WTC11 (cell line): Measurements from ENCODE around the gene SBNO2. TPM values are rescaled to one million over a fixed set of nuclear protein-coding genes. Genes with fewer than 3 reads are reported as not detected.

ENCODE experiments used
- ATAC-seq: fragments of 200-7000 bp; cut with Tn5 transposase; 2 replicates; pipeline ENCODE4 v1.10.0; 2021; ENCODE audit warnings: mild to moderate bottlenecking, moderate library complexity
- CTCF ChIA-PET: fragments of 300-600 bp; sonication (Branson Sonifier 250); formaldehyde crosslinking; loops from one replicate; lab custom pipeline; 2021; ENCODE audit warnings: antibody characterized with exemption; lab: Charles Lee
- POLR2A ChIA-PET: fragments of 350-600 bp; sonication (Branson Sonifier 250); formaldehyde crosslinking; loops from one replicate; lab custom pipeline; 2021; ENCODE audit warnings: antibody characterized with exemption; lab: Charles Lee
- DNase-seq: peaks from one replicate; pipeline ENCODE4 v3.0.0; 2021; ENCODE audit warnings: low spot score
- H3K27ac Mint-ChIP-seq: 2 replicates; pipeline ENCODE4 v1.8.0; 2021; ENCODE audit warnings: mixed read lengths
- H3K27me3 Mint-ChIP-seq: 2 replicates; pipeline ENCODE4 v1.8.0; 2021; ENCODE audit warnings: low read depth, mild to moderate bottlenecking, moderate library complexity, mixed read lengths
- H3K36me3 Mint-ChIP-seq: 2 replicates; pipeline ENCODE4 v1.8.0; 2021; ENCODE audit warnings: mixed read lengths
- H3K4me1 Mint-ChIP-seq: 2 replicates; pipeline ENCODE4 v1.8.0; 2022; ENCODE audit warnings: mixed read lengths
- H3K4me3 Mint-ChIP-seq: 2 replicates; pipeline ENCODE4 v1.8.0; 2021; ENCODE audit warnings: mild to moderate bottlenecking, moderate library complexity, mixed read lengths
- H3K9me3 Mint-ChIP-seq: 2 replicates; pipeline ENCODE4 v1.8.0; 2021; ENCODE audit warnings: mixed read lengths
- AR ChIP-seq: fragments of 250-450 bp; sonication (Bioruptor Pico); IDR thresholded peaks from 2 replicates; pipeline ENCODE4 v1.9.0; 2021; ENCODE audit warnings: mild to moderate bottlenecking
- ATF1 ChIP-seq: sonication (generic); formaldehyde crosslinking; IDR thresholded peaks from 2 replicates; pipeline ENCODE4 v1.8.1; 2023; ENCODE audit warnings: mild to moderate bottlenecking, moderate library complexity, missing genetic modification reagents
- EMX1 ChIP-seq: fragments of 250-450 bp; sonication (Bioruptor Pico); IDR thresholded peaks from 2 replicates; pipeline ENCODE4 v1.8.0; 2021; ENCODE audit warnings: mild to moderate bottlenecking
- FOXJ3 ChIP-seq: sonication (generic); formaldehyde crosslinking; IDR thresholded peaks from 2 replicates; pipeline ENCODE4 v1.9.0; 2021; ENCODE audit warnings: missing genetic modification reagents, mild to moderate bottlenecking, borderline replicate concordance
- HMGXB4 ChIP-seq: sonication (generic); formaldehyde crosslinking; IDR thresholded peaks from 2 replicates; pipeline ENCODE4 v1.8.1; 2023; ENCODE audit warnings: mild to moderate bottlenecking, moderate library complexity, missing genetic modification reagents
- IRF2 ChIP-seq: sonication (generic); formaldehyde crosslinking; IDR thresholded peaks from 2 replicates; pipeline ENCODE4 v1.8.0; 2022; ENCODE audit warnings: low read depth, missing genetic modification reagents, borderline replicate concordance
- NFE2L1 ChIP-seq: sonication (generic); formaldehyde crosslinking; IDR thresholded peaks from 2 replicates; pipeline ENCODE4 v1.8.1; 2023; ENCODE audit warnings: missing genetic modification reagents
- NFYB ChIP-seq: sonication (generic); formaldehyde crosslinking; conservative IDR thresholded peaks from 2 replicates; pipeline ENCODE4 v1.8.0; 2022; ENCODE audit warnings: low read depth, missing genetic modification reagents
- RELA ChIP-seq: sonication (generic); formaldehyde crosslinking; IDR thresholded peaks from 2 replicates; pipeline ENCODE4 v1.8.1; 2022; ENCODE audit warnings: missing genetic modification reagents, mild to moderate bottlenecking, borderline replicate concordance
- SOX15 ChIP-seq: fragments of 250-450 bp; sonication (Bioruptor Pico); IDR thresholded peaks from 2 replicates; pipeline ENCODE4 v1.9.0; 2021; ENCODE audit warnings: mild to moderate bottlenecking
- SP1 ChIP-seq: sonication (generic); formaldehyde crosslinking; conservative IDR thresholded peaks from 2 replicates; pipeline ENCODE4 v1.8.1; 2022; ENCODE audit warnings: missing genetic modification reagents
- ZNF138 ChIP-seq: sonication (generic); formaldehyde crosslinking; conservative IDR thresholded peaks from 2 replicates; pipeline ENCODE4 v1.8.1; 2022; ENCODE audit warnings: mild to moderate bottlenecking, moderate library complexity, missing genetic modification reagents
- total RNA-seq: library from RNA; stranded (reverse); gene quantifications from 3 replicates; pipeline ENCODE4 v1.2.3, GENCODE V29; 2021
- TF ChIP-seq, protein P1 (sequence below): sonication (generic); formaldehyde crosslinking; IDR thresholded peaks from 2 replicates; pipeline ENCODE4 v1.8.1; 2022; ENCODE audit warnings: missing genetic modification reagents, borderline replicate concordance
- TF ChIP-seq, protein P2 (sequence below): sonication (generic); formaldehyde crosslinking; IDR thresholded peaks from 2 replicates; pipeline ENCODE4 v1.8.1; 2023; ENCODE audit warnings: mild to moderate bottlenecking, missing genetic modification reagents, moderate library complexity
- TF ChIP-seq, protein P3 (sequence below): sonication (generic); formaldehyde crosslinking; IDR thresholded peaks from 2 replicates; pipeline ENCODE4 v1.8.1; 2022; ENCODE audit warnings: mild to moderate bottlenecking, moderate library complexity, missing genetic modification reagents
- TF ChIP-seq, protein P4 (sequence below): sonication (generic); formaldehyde crosslinking; IDR thresholded peaks from 2 replicates; pipeline ENCODE4 v1.8.0; 2023; ENCODE audit warnings: mild to moderate bottlenecking, missing genetic modification reagents
- TF ChIP-seq, protein P5 (sequence below): fragments of 250-450 bp; sonication (Bioruptor Pico); IDR thresholded peaks from 2 replicates; pipeline ENCODE4 v1.9.0; 2021; ENCODE audit warnings: mild to moderate bottlenecking
- TF ChIP-seq, protein P6 (sequence below): sonication (generic); formaldehyde crosslinking; IDR thresholded peaks from 2 replicates; pipeline ENCODE4 v1.8.0; 2022; ENCODE audit warnings: mild to moderate bottlenecking, missing genetic modification reagents

The SBNO2 gene
- total RNA-seq, 1 experiment from 2014 or later: 57.3 TPM

DNA sequence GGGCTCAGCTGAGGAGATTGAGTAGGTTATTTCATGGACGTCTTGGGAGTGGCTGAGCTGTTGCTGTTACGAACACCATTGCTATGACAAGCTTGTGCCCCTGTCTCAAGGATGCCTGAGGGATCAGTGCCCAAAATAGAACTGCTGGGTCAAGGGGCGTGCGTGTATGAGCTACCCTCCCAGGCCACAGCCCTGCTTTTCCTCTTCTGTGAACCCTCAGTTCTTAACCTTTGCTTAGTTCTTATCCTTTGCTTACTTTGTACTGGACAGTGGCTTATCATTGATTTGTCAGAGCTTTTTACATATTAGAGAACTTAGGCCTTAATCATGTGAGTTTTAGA is 98.1 kb downstream of the SBNO2 start:
- H3K9me3 Mint-ChIP-seq: no peaks in the 10 kb centered on the region
- TF ChIP-seq IRF2 (CRISPR knock-in tag) (no peak), FOXJ3 (CRISPR knock-in tag) (no peak), HMGXB4 (CRISPR knock-in tag) (no peak), SP1 (CRISPR knock-in tag) (no peak), EMX1 (no peak), RELA (no peak), ZNF138 (CRISPR knock-in tag) (no peak), AR (no peak), ATF1 (CRISPR knock-in tag) (no peak), NFE2L1 (CRISPR knock-in tag) (no peak), SOX15 (CRISPR knock-in tag) (no peak), NFYB (CRISPR knock-in tag) (no peak)
- TF ChIP-seq, protein P1, sequence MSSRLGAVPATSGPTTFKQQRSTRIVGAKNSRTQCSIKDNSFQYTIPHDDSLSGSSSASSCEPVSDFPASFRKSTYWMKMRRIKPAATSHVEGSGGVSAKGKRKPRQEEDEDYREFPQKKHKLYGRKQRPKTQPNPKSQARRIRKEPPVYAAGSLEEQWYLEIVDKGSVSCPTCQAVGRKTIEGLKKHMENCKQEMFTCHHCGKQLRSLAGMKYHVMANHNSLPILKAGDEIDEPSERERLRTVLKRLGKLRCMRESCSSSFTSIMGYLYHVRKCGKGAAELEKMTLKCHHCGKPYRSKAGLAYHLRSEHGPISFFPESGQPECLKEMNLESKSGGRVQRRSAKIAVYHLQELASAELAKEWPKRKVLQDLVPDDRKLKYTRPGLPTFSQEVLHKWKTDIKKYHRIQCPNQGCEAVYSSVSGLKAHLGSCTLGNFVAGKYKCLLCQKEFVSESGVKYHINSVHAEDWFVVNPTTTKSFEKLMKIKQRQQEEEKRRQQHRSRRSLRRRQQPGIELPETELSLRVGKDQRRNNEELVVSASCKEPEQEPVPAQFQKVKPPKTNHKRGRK (CRISPR knock-in tag): no peak
- TF ChIP-seq, protein P2, sequence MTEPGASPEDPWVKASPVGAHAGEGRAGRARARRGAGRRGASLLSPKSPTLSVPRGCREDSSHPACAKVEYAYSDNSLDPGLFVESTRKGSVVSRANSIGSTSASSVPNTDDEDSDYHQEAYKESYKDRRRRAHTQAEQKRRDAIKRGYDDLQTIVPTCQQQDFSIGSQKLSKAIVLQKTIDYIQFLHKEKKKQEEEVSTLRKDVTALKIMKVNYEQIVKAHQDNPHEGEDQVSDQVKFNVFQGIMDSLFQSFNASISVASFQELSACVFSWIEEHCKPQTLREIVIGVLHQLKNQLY (CRISPR knock-in tag): no peak
- TF ChIP-seq, protein P3, sequence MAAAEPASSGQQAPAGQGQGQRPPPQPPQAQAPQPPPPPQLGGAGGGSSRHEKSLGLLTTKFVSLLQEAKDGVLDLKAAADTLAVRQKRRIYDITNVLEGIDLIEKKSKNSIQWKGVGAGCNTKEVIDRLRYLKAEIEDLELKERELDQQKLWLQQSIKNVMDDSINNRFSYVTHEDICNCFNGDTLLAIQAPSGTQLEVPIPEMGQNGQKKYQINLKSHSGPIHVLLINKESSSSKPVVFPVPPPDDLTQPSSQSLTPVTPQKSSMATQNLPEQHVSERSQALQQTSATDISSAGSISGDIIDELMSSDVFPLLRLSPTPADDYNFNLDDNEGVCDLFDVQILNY: no peak
- TF ChIP-seq, protein P4, sequence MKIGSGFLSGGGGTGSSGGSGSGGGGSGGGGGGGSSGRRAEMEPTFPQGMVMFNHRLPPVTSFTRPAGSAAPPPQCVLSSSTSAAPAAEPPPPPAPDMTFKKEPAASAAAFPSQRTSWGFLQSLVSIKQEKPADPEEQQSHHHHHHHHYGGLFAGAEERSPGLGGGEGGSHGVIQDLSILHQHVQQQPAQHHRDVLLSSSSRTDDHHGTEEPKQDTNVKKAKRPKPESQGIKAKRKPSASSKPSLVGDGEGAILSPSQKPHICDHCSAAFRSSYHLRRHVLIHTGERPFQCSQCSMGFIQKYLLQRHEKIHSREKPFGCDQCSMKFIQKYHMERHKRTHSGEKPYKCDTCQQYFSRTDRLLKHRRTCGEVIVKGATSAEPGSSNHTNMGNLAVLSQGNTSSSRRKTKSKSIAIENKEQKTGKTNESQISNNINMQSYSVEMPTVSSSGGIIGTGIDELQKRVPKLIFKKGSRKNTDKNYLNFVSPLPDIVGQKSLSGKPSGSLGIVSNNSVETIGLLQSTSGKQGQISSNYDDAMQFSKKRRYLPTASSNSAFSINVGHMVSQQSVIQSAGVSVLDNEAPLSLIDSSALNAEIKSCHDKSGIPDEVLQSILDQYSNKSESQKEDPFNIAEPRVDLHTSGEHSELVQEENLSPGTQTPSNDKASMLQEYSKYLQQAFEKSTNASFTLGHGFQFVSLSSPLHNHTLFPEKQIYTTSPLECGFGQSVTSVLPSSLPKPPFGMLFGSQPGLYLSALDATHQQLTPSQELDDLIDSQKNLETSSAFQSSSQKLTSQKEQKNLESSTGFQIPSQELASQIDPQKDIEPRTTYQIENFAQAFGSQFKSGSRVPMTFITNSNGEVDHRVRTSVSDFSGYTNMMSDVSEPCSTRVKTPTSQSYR (CRISPR knock-in tag): no peak
- TF ChIP-seq, protein P5, sequence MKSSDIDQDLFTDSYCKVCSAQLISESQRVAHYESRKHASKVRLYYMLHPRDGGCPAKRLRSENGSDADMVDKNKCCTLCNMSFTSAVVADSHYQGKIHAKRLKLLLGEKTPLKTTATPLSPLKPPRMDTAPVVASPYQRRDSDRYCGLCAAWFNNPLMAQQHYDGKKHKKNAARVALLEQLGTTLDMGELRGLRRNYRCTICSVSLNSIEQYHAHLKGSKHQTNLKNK (CRISPR knock-in tag): no peak
- TF ChIP-seq, protein P6, sequence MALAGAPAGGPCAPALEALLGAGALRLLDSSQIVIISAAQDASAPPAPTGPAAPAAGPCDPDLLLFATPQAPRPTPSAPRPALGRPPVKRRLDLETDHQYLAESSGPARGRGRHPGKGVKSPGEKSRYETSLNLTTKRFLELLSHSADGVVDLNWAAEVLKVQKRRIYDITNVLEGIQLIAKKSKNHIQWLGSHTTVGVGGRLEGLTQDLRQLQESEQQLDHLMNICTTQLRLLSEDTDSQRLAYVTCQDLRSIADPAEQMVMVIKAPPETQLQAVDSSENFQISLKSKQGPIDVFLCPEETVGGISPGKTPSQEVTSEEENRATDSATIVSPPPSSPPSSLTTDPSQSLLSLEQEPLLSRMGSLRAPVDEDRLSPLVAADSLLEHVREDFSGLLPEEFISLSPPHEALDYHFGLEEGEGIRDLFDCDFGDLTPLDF: no peak
- no peak overlapping the region for H3K4me3 Mint-ChIP-seq
- H3K36me3 Mint-ChIP-seq: peaks cover 9% of the 10 kb centered on the region
- H3K4me1 Mint-ChIP-seq: peaks cover 2% of the 10 kb centered on the region
- CTCF ChIA-PET: interaction anchor here (1.1 to 1.6 kb wide), 2 partner anchors 10 to 11 kb away, joined by 8 to 12 read pairs; partner anchors contain the start of gene ARHGAP45
- POLR2A ChIA-PET: interaction anchor here (1.1 kb wide), 1 partner anchor 11 kb away, joined by 3 read pairs; no protein-coding TSS in a partner anchor
- DNase-seq (no peak), ATAC-seq (no peak)
- no peak overlapping the region for H3K27ac Mint-ChIP-seq
- peaks cover 4% of the 10 kb centered on the region for H3K27me3 Mint-ChIP-seq
